Neural cell (in vitro differentiated cells): ENCODE measurements around the gene HAGHL. TPM values are rescaled to one million over a fixed set of nuclear protein-coding genes. Genes with fewer than 3 reads are reported as not detected.

ENCODE experiments used
- H2AFZ ChIP-seq: fragments of 200-600, 300-800 bp; sonication (generic), shearing (Covaris generic); 2 replicates; pipeline ENCODE4 v1.6.0; 2014; ENCODE audit warnings: low read depth, mild to moderate bottlenecking, antibody characterized with exemption, low read length, moderate library complexity
- H3F3A ChIP-seq: fragments of 200-600 bp; shearing (Covaris generic); 2 replicates; pipeline ENCODE4 v1.6.1; 2016; ENCODE audit warnings: mild to moderate bottlenecking, moderate library complexity, mixed read lengths, antibody characterized with exemption, low read length; ENCODE audit not compliant: insufficient read depth, poor library complexity, severe bottlenecking
- H3K27ac ChIP-seq: fragments of 200-600, 300-800 bp; sonication (generic), shearing (Covaris generic); 2 replicates; pipeline ENCODE4 v1.5.1; 2014; ENCODE audit warnings: mild to moderate bottlenecking, low read length, moderate library complexity
- H3K27me3 ChIP-seq: fragments of 300-800, 200-600 bp; sonication (generic), shearing (Covaris generic); 2 replicates; pipeline ENCODE4 v1.6.0; 2014; ENCODE audit warnings: mild to moderate bottlenecking, low read depth, low read length, moderate library complexity; ENCODE audit not compliant: insufficient read depth
- H3K36me3 ChIP-seq: fragments of 300-800, 200-600 bp; sonication (generic), shearing (Covaris generic); 2 replicates; pipeline ENCODE4 v1.5.1; 2014; ENCODE audit warnings: mild to moderate bottlenecking, antibody characterized with exemption, low read length, moderate library complexity; ENCODE audit not compliant: insufficient read depth
- H3K4me2 ChIP-seq: fragments of 300-800, 200-600 bp; sonication (generic), shearing (Covaris generic); 2 replicates; pipeline ENCODE4 v1.6.0; 2014; ENCODE audit warnings: mild to moderate bottlenecking, low read length
- H3K4me3 ChIP-seq: fragments of 300-800, 200-600 bp; sonication (generic), shearing (Covaris generic); 2 replicates; pipeline ENCODE4 v1.5.1; 2014; ENCODE audit warnings: mild to moderate bottlenecking, low read length, moderate library complexity
- H3K79me2 ChIP-seq: fragments of 200-600 bp; shearing (Covaris generic); replicated peaks from 2 replicates; pipeline ENCODE4 v1.6.0; 2014; ENCODE audit warnings: mild to moderate bottlenecking, low read length, moderate library complexity; ENCODE audit not compliant: insufficient read depth
- H3K9ac ChIP-seq: fragments of 300-800, 200-600 bp; sonication (generic), shearing (Covaris generic); 2 replicates; pipeline ENCODE4 v1.6.1; 2016; ENCODE audit warnings: mild to moderate bottlenecking, low read length, mixed read lengths
- H3K9me2 ChIP-seq: fragments of 200-600 bp; shearing (Covaris generic); 2 replicates; pipeline ENCODE4 v1.6.1; 2016; ENCODE audit warnings: mild to moderate bottlenecking, low read length, mixed read lengths; ENCODE audit not compliant: insufficient read depth
- H3K9me3 ChIP-seq: fragments of 200-600, 300-800 bp; sonication (generic), shearing (Covaris generic); 2 replicates; pipeline ENCODE4 v1.6.1; 2016; ENCODE audit warnings: mild to moderate bottlenecking, mixed run types, low read length, moderate library complexity, mixed read lengths
- H4K20me1 ChIP-seq: fragments of 200-600 bp; shearing (Covaris generic); 2 replicates; pipeline ENCODE4 v1.6.1; 2016; ENCODE audit warnings: mild to moderate bottlenecking, mixed run types; ENCODE audit not compliant: insufficient read depth
- CTCF ChIP-seq: fragments of 450-650 bp; IDR thresholded peaks from 2 replicates; pipeline ENCODE4 v1.5.1; 2014; ENCODE audit warnings: antibody characterized with exemption, mild to moderate bottlenecking, moderate library complexity; ENCODE audit not compliant: poor library complexity, severe bottlenecking
- EP300 ChIP-seq: fragments of 450-650 bp; conservative IDR thresholded peaks from 2 replicates; pipeline ENCODE4 v1.6.1; 2014; ENCODE audit warnings: antibody characterized with exemption, mild to moderate bottlenecking, moderate library complexity; ENCODE audit not compliant: poor library complexity, severe bottlenecking
- EZH2 ChIP-seq: fragments of 200-600, 300-800 bp; shearing (Covaris generic), sonication (generic); IDR thresholded peaks from 2 replicates; pipeline ENCODE4 v1.6.1; 2014; ENCODE audit warnings: antibody characterized with exemption, low read length, borderline replicate concordance, mild to moderate bottlenecking; ENCODE audit not compliant: insufficient read depth, poor library complexity, severe bottlenecking
- MXI1 ChIP-seq: fragments of 450-650 bp; conservative IDR thresholded peaks from 2 replicates; pipeline ENCODE4 v1.6.1; 2014; ENCODE audit warnings: antibody characterized with exemption, mild to moderate bottlenecking; ENCODE audit not compliant: poor library complexity, severe bottlenecking
- POLR2AphosphoS5 ChIP-seq: IDR thresholded peaks from 2 replicates; pipeline ENCODE4 v1.6.1; 2012
- RAD21 ChIP-seq: fragments of 450-650 bp; conservative IDR thresholded peaks from 2 replicates; pipeline ENCODE4 v1.6.1; 2014; ENCODE audit warnings: antibody characterized with exemption, mild to moderate bottlenecking, moderate library complexity
- REST ChIP-seq: IDR thresholded peaks from 2 replicates; pipeline ENCODE4 v1.6.1; 2012; ENCODE audit warnings: borderline replicate concordance
- SMC3 ChIP-seq: fragments of 450-650 bp; conservative IDR thresholded peaks from 2 replicates; pipeline ENCODE4 v1.6.1; 2014; ENCODE audit warnings: antibody characterized with exemption, mild to moderate bottlenecking, moderate library complexity; ENCODE audit not compliant: poor library complexity
- TAF1 ChIP-seq: IDR thresholded peaks from 2 replicates; pipeline ENCODE4 v1.6.1; 2012; ENCODE audit warnings: low read depth
- polyA plus RNA-seq: library from polyadenylated mRNA; depleted of rRNA; stranded (reverse); fragments of >200 nt; gene quantifications from 2 replicates; pipeline ENCODE4 v1.2.3, GENCODE V29; 2014

Gene HAGHL
- polyA plus RNA-seq, 1 donor from 2014 or later = 28.3 TPM

- peaks cover 4% of the 10 kb centered on the region for H3K9me3 ChIP-seq
- no peak overlapping the region for H3K9ac ChIP-seq
- H3K27ac ChIP-seq = no peak overlapping the region
- H3K79me2 ChIP-seq = no peaks in the 10 kb centered on the region
- no peak overlapping the region for H3K4me2 ChIP-seq
- no peaks in the 10 kb centered on the region for H3F3A ChIP-seq
- H2AFZ ChIP-seq = no peak overlapping the region
- no peaks in the 10 kb centered on the region for H4K20me1 ChIP-seq
- TF ChIP-seq CTCF (no peak), EZH2 (no peak), MXI1 (no peak), SMC3 (no peak), RAD21 (no peak), REST (no peak), EP300 (no peak), POLR2AphosphoS5 (no peak)
- H3K4me3 ChIP-seq = no peak overlapping the region
- H3K27me3 ChIP-seq = no peaks in the 10 kb centered on the region
- no peaks in the 10 kb centered on the region for H3K9me2 ChIP-seq
- no peaks in the 10 kb centered on the region for H3K36me3 ChIP-seq
These were observed 32.4 kb downstream of the HAGHL start for GRCh38 chr16:759110-759910.

GRCh38 chr16:760065-760464, 33.2 kb downstream of the HAGHL start:
- Histone ChIP-seq H3K9me3 (peaks cover 4% of the 10 kb centered on the region), H2AFZ (no peak overlapping the region), H3K27ac (no peak overlapping the region), H3F3A (no peaks in the 10 kb centered on the region), H3K9ac (no peak overlapping the region), H4K20me1 (no peaks in the 10 kb centered on the region), H3K9me2 (no peaks in the 10 kb centered on the region), H3K4me3 (no peak overlapping the region), H3K36me3 (no peaks in the 10 kb centered on the region), H3K4me2 (no peak overlapping the region), H3K27me3 (no peaks in the 10 kb centered on the region), H3K79me2 (no peaks in the 10 kb centered on the region)
- TF ChIP-seq SMC3 (no peak), CTCF (no peak), TAF1 (no peak), MXI1 (no peak), EP300 (no peak), EZH2 (no peak), RAD21 (no peak), REST (no peak), POLR2AphosphoS5 (no peak)
